Measurements from ENCODE around the gene HIF1A. TPM values are rescaled to one million over a fixed set of nuclear protein-coding genes. Genes with fewer than 3 reads are reported as not detected.
A peak's percentile ranks its signal among the peaks of the same experiment; 100 is the strongest.

HIF1A gene
- total RNA-seq, 1 donor from 2014 or later, result 145 TPM

- Mint-ChIP-seq H3K4me3 (ENCODE audit: unreplicated experiment) (no peak overlapping the region), H3K36me3 (ENCODE audit: unreplicated experiment) (peaks cover under 1% of the 10 kb centered on the region), H3K27me3 (ENCODE audit: unreplicated experiment) (peaks cover 2% of the 10 kb centered on the region), H3K9me3 (ENCODE audit: unreplicated experiment) (peaks cover 2% of the 10 kb centered on the region), H3K4me1 (ENCODE audit: low read depth, unreplicated experiment) (peaks cover 7% of the 10 kb centered on the region), H3K27ac (ENCODE audit: unreplicated experiment) (no peak overlapping the region)
- TF ChIP-seq CTCF (IDR thresholded peaks at IDR 0.05; ENCODE audit: partially characterized antibody, unreplicated experiment), result no peak
- DNase-seq, result no peak
Measured at GRCh38 chr14:61681413-61681812, 13.9 kb upstream of the HIF1A start.

- no peak overlapping the region for H3K27ac Mint-ChIP-seq (ENCODE audit: unreplicated experiment)
- peaks cover 7% of the 10 kb centered on the region for H3K4me1 Mint-ChIP-seq (ENCODE audit: low read depth, unreplicated experiment)
Measured at GRCh38 chr14:61683108-61683507, 12.2 kb upstream of the HIF1A start.

GRCh38 chr14:61690039-61690438 is 5.3 kb upstream of the HIF1A start:
- H3K9me3 Mint-ChIP-seq (ENCODE audit: unreplicated experiment), result peaks cover 9% of the 10 kb centered on the region
- no peak overlapping the region for H3K4me3 Mint-ChIP-seq (ENCODE audit: unreplicated experiment)
- peaks cover 2% of the 10 kb centered on the region for H3K27me3 Mint-ChIP-seq (ENCODE audit: unreplicated experiment)
- peaks cover 10% of the 10 kb centered on the region for H3K36me3 Mint-ChIP-seq (ENCODE audit: unreplicated experiment)
- peaks cover 6% of the 10 kb centered on the region for H3K4me1 Mint-ChIP-seq (ENCODE audit: low read depth, unreplicated experiment)
- H3K27ac Mint-ChIP-seq (ENCODE audit: unreplicated experiment), result no peak overlapping the region
- no peak for TF ChIP-seq CTCF (IDR thresholded peaks at IDR 0.05; ENCODE audit: partially characterized antibody, unreplicated experiment)
- no peak for DNase-seq

More at GRCh38 chr14:61683108-61683507, 12.2 kb upstream of the HIF1A start:
- Mint-ChIP-seq H3K27me3 (ENCODE audit: unreplicated experiment) (peaks cover 2% of the 10 kb centered on the region), H3K9me3 (ENCODE audit: unreplicated experiment) (peaks cover 6% of the 10 kb centered on the region), H3K36me3 (ENCODE audit: unreplicated experiment) (peaks cover 4% of the 10 kb centered on the region), H3K4me3 (ENCODE audit: unreplicated experiment) (no peak overlapping the region)
- no peak for TF ChIP-seq CTCF (IDR thresholded peaks at IDR 0.05; ENCODE audit: partially characterized antibody, unreplicated experiment)
- DNase-seq, result no peak

- Mint-ChIP-seq H3K36me3 (ENCODE audit: unreplicated experiment) (peaks cover 10% of the 10 kb centered on the region), H3K27me3 (ENCODE audit: unreplicated experiment) (peaks cover 5% of the 10 kb centered on the region), H3K27ac (ENCODE audit: unreplicated experiment) (peak overlapping the region; percentile 36), H3K9me3 (ENCODE audit: unreplicated experiment) (peaks cover 12% of the 10 kb centered on the region), H3K4me3 (ENCODE audit: unreplicated experiment) (no peak overlapping the region), H3K4me1 (ENCODE audit: low read depth, unreplicated experiment) (peaks cover 6% of the 10 kb centered on the region)
- no peak for DNase-seq
- TF ChIP-seq CTCF (IDR thresholded peaks at IDR 0.05; ENCODE audit: partially characterized antibody, unreplicated experiment), result no peak
Measured at GRCh38 chr14:61690982-61691381, 4.3 kb upstream of the HIF1A start.

- H3K27me3 Mint-ChIP-seq (ENCODE audit: unreplicated experiment), result peaks cover 10% of the 10 kb centered on the region
- no peak overlapping the region for H3K4me3 Mint-ChIP-seq (ENCODE audit: unreplicated experiment)
- peaks cover 9% of the 10 kb centered on the region for H3K36me3 Mint-ChIP-seq (ENCODE audit: unreplicated experiment)
- H3K4me1 Mint-ChIP-seq (ENCODE audit: low read depth, unreplicated experiment), result peaks cover 6% of the 10 kb centered on the region
- no peak for DNase-seq
- TF ChIP-seq CTCF (IDR thresholded peaks at IDR 0.05; ENCODE audit: partially characterized antibody, unreplicated experiment), result no peak
- H3K27ac Mint-ChIP-seq (ENCODE audit: unreplicated experiment), result no peak overlapping the region
- peaks cover 15% of the 10 kb centered on the region for H3K9me3 Mint-ChIP-seq (ENCODE audit: unreplicated experiment)
Measured at GRCh38 chr14:61691495-61691894, 3.8 kb upstream of the HIF1A start.
